MM.1S (cell line): ENCODE measurements around the gene SLC6A11.

ENCODE experiments used
- EZH2 ChIP-seq: fragments of 300-600 bp; sonication (generic); optimal IDR thresholded peaks from 2 replicates; pipeline ENCODE3; 2017; ENCODE audit warnings: low read depth, mild to moderate bottlenecking, antibody characterized with exemption, low read length, mixed read lengths
- TF ChIP-seq, protein P1 (sequence below): fragments of 300-600 bp; sonication (generic); IDR thresholded peaks from 2 replicates; pipeline ENCODE4 v1.5.1; 2016; ENCODE audit warnings: antibody characterized with exemption, low read length, mixed read lengths

DNA sequence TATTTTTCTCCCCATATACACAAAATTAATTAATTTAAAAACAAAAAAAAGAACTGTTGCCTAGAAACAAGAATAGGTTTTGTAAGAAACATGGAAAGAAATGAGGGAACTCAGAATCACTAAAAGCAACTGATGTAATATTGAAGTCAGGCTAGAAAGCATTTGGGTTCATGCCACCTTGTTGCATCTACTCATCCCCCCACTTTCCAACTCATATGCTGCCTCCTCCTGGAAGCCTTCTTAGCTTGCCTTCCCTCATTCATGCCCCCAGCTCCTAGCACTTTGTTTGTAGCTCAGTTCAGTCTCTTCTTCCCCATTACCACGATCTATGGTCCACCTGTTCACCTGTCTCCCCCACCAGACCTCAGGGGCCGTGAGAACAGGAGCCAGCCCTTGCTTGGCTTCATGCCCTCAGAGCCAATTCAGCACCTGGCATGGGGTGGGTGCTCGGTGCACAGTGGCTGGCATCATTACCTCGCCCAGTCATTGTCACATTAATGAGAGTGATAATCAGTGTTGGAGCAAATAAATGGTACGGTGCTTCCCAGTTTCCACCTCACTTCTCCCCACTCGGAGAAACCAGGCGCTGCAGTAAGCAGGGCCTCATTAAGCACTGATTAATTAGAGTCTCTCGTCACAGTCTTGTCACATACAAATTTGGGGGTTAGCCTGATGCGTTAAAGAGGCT lies 114.1 kb downstream of the SLC6A11 start:
- TF ChIP-seq, protein P1, sequence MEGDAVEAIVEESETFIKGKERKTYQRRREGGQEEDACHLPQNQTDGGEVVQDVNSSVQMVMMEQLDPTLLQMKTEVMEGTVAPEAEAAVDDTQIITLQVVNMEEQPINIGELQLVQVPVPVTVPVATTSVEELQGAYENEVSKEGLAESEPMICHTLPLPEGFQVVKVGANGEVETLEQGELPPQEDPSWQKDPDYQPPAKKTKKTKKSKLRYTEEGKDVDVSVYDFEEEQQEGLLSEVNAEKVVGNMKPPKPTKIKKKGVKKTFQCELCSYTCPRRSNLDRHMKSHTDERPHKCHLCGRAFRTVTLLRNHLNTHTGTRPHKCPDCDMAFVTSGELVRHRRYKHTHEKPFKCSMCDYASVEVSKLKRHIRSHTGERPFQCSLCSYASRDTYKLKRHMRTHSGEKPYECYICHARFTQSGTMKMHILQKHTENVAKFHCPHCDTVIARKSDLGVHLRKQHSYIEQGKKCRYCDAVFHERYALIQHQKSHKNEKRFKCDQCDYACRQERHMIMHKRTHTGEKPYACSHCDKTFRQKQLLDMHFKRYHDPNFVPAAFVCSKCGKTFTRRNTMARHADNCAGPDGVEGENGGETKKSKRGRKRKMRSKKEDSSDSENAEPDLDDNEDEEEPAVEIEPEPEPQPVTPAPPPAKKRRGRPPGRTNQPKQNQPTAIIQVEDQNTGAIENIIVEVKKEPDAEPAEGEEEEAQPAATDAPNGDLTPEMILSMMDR: no peak
- no peak for TF ChIP-seq EZH2
